Uterus (tissue), 2 donors: ENCODE measurements around the gene USP47.

ENCODE experiments used
- POLR2A ChIP-seq, 2 donors: fragments of 450-650 bp; IDR thresholded peaks; one replicate each; pipeline ENCODE4 v1.6.1; 2016; ENCODE audit warnings: antibody characterized with exemption in 2 of 2, mild to moderate bottlenecking in 1 of 2, moderate library complexity in 1 of 2
- TF ChIP-seq, protein P1 (sequence below), 4 experiments: fragments of 200-600 bp in 2 of 4; fragments of 450-650 bp in 2 of 4; sonication (generic) in 2 of 4; IDR thresholded peaks; one replicate each; pipeline ENCODE4 v1.5.1; 2016 to 2019; ENCODE audit warnings: antibody characterized with exemption in 4 of 4, mild to moderate bottlenecking in 2 of 4, moderate library complexity in 1 of 4

DNA sequence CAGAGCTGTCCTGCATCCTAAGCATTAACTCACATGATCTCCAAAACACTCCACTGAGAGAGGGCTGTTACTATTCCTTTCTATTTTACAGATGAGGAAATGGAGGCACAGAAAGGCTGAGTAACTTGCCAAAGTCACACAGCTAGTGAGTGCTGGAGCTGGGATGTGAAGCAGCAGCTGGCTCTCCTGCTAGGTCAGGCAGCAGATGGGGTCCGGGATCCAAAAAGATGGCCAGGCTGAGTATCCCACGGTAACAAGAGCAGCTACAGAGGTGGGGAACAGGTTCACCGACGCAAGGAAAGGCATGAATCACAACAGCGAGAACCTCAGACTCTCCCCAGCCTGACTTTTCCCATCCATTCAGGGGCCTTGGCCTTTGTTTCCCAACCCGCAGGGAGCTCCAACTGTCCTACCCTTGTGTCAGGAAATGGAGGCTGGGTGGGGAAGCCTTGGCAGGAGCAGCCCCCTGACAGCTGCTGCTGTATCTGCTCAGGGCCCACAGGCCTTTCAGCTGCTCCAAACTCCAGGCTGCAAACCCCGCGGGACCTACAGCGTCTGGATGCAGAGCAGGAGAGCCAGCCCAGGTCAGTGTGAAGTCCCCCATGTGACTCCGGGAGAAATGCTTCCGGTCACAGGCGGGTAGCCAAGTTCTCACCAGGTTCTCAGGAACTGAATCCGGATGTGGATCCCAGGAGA is 137.2 kb downstream of the USP47 start:
- TF ChIP-seq, protein P1, sequence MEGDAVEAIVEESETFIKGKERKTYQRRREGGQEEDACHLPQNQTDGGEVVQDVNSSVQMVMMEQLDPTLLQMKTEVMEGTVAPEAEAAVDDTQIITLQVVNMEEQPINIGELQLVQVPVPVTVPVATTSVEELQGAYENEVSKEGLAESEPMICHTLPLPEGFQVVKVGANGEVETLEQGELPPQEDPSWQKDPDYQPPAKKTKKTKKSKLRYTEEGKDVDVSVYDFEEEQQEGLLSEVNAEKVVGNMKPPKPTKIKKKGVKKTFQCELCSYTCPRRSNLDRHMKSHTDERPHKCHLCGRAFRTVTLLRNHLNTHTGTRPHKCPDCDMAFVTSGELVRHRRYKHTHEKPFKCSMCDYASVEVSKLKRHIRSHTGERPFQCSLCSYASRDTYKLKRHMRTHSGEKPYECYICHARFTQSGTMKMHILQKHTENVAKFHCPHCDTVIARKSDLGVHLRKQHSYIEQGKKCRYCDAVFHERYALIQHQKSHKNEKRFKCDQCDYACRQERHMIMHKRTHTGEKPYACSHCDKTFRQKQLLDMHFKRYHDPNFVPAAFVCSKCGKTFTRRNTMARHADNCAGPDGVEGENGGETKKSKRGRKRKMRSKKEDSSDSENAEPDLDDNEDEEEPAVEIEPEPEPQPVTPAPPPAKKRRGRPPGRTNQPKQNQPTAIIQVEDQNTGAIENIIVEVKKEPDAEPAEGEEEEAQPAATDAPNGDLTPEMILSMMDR (IDR thresholded peaks at IDR 0.05), result no peak
- TF ChIP-seq POLR2A (IDR thresholded peaks at IDR 0.05), result no peak
